ENCODE results near the gene ENDOV. TPM values are rescaled to one million over a fixed set of nuclear protein-coding genes. Genes with fewer than 3 reads are reported as not detected.

The ENDOV gene
- total RNA-seq, 1 experiment from 2014 or later: 14.1 TPM

DNA sequence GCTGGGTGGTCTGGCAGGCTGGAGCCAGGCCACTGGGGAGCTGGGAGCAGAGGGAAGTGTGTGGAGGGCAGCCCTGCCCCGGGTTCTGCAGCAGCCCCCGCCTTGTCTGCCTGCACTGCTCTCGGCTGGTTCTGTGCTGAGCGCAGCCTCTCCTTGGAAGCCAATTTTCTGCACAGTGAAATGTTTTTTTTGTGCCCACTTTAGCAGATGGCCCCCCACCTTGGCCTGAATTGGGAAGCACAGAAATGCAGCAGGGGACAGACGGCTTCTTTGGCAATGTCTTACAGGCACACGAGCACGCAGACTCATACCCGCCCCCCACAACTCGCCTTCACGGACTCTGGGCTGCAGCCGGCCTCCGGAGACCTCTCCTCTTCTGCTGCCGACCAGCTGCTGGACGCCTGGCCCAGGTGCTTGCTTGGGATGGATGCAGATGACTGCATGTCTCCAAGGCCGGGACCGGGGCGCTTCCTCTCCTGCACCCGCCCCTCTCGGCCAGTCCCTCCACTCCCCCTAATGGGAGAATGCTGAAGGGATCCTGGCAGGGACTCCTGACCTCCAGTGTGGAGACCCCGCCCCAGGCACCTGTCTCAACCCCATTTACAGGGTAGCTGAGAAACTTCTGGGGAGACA, 46.7 kb downstream of the ENDOV start:
- no TSS peak for BruUV-seq (replicated peaks)
- Histone ChIP-seq H3K27me3 (replicated peaks; ENCODE audit: insufficient read depth, low read depth, low read length, poor library complexity) (peaks cover 17% of the 10 kb centered on the region), H3K9me3 (ENCODE audit: low read depth, low read length, poor library complexity, severe bottlenecking) (no peaks in the 10 kb centered on the region), H3K4me1 (ENCODE audit: insufficient read depth, low read length, poor library complexity, severe bottlenecking) (no peaks in the 10 kb centered on the region), H3K27ac (ENCODE audit: low read depth, low read length, poor library complexity, severe bottlenecking) (no peak overlapping the region), H3K4me3 (ENCODE audit: low read depth, low read length, poor library complexity, severe bottlenecking) (no peak overlapping the region), H3K36me3 (ENCODE audit: insufficient read depth, low read length, poor library complexity, severe bottlenecking) (no peaks in the 10 kb centered on the region)
- ChIA-PET CTCF (no interaction called here), POLR2A (ENCODE audit: low non-redundant PET) (no interaction called here)
- TF ChIP-seq EZH2 (IDR thresholded peaks at IDR 0.05; ENCODE audit: borderline replicate concordance, low read depth, low read length, poor library complexity, severe bottlenecking): no peak
- TF ChIP-seq, protein P1, sequence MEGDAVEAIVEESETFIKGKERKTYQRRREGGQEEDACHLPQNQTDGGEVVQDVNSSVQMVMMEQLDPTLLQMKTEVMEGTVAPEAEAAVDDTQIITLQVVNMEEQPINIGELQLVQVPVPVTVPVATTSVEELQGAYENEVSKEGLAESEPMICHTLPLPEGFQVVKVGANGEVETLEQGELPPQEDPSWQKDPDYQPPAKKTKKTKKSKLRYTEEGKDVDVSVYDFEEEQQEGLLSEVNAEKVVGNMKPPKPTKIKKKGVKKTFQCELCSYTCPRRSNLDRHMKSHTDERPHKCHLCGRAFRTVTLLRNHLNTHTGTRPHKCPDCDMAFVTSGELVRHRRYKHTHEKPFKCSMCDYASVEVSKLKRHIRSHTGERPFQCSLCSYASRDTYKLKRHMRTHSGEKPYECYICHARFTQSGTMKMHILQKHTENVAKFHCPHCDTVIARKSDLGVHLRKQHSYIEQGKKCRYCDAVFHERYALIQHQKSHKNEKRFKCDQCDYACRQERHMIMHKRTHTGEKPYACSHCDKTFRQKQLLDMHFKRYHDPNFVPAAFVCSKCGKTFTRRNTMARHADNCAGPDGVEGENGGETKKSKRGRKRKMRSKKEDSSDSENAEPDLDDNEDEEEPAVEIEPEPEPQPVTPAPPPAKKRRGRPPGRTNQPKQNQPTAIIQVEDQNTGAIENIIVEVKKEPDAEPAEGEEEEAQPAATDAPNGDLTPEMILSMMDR (conservative IDR thresholded peaks at IDR 0.05; ENCODE audit: low read depth, low read length): no peak
- intact Hi-C loops (cut with micrococcal nuclease; ENCODE audit: unreplicated experiment): no loop called here
- DNase-seq (ENCODE audit: low spot score): no peak

DNA sequence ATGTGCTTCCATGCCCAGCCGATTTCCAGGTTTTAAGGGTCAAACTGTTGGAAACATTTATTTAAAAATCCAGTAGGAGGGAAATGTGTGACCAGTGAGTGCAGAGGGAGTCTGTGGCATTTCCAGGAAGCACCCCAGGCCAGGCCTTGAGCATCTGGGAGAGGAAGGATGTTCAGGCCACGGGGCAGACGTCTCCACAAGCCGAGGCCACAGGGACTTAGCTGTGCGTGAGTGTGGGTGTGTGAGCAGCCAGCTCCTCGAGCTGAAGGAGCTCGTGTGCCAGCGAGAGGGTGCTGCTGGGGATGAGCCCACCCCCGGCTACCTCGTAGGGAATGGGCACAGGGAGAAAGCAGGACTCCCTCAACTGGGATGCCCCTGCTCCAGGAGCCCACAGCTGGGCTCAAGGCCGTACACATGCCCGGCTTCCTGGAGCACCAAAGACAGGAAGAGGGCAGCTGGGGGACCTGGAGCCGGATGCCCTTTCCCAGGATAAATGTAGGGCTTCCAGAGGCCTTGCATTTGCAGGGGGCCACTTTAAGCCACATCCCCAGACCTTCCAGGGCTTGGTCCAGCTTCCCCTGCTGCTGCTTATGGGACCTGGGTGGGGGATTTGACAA, 48.9 kb downstream of the ENDOV start:
- no peaks in the 10 kb centered on the region for H3K4me1 ChIP-seq (ENCODE audit: insufficient read depth, low read length, poor library complexity, severe bottlenecking)
- H3K9me3 ChIP-seq (ENCODE audit: low read depth, low read length, poor library complexity, severe bottlenecking): no peaks in the 10 kb centered on the region
- peaks cover 40% of the 10 kb centered on the region for H3K27me3 ChIP-seq (replicated peaks; ENCODE audit: insufficient read depth, low read depth, low read length, poor library complexity)
- no peak for TF ChIP-seq EZH2 (IDR thresholded peaks at IDR 0.05; ENCODE audit: borderline replicate concordance, low read depth, low read length, poor library complexity, severe bottlenecking)
- TF ChIP-seq, protein P1 (conservative IDR thresholded peaks at IDR 0.05; ENCODE audit: low read depth, low read length): no peak
- no peak overlapping the region for H3K4me3 ChIP-seq (ENCODE audit: low read depth, low read length, poor library complexity, severe bottlenecking)
- intact Hi-C loops (cut with micrococcal nuclease; ENCODE audit: unreplicated experiment): no loop called here
- POLR2A ChIA-PET (ENCODE audit: low non-redundant PET): no interaction called here
- DNase-seq (ENCODE audit: low spot score): no peak
- no peak overlapping the region for H3K27ac ChIP-seq (ENCODE audit: low read depth, low read length, poor library complexity, severe bottlenecking)
- no TSS peak for BruUV-seq (replicated peaks)
- H3K36me3 ChIP-seq (ENCODE audit: insufficient read depth, low read length, poor library complexity, severe bottlenecking): no peaks in the 10 kb centered on the region
- CTCF ChIA-PET: no interaction called here

DNA sequence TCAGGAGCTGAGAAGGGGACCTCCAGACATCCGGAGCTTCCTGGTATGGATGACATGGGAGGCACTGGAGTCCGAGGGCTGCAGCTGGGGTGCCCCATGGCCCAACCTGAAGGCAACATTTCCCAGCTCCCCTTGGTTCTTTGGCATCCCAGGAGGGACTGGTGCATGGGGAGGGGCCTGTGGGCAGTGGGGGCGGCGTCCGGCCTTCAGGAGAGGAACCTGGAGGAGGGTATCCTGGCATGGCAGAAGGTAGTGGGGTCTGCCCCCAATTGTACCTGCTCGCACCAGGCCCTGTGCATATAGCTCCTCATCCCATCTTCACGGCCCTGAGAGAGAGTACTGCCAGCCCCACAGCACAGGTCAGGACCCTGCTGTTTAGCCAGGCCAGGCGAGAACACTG, 49.5 kb downstream of the ENDOV start:
- POLR2A ChIA-PET (ENCODE audit: low non-redundant PET): no interaction called here
- Histone ChIP-seq H3K4me1 (ENCODE audit: insufficient read depth, low read length, poor library complexity, severe bottlenecking) (no peaks in the 10 kb centered on the region), H3K36me3 (ENCODE audit: insufficient read depth, low read length, poor library complexity, severe bottlenecking) (no peaks in the 10 kb centered on the region), H3K4me3 (ENCODE audit: low read depth, low read length, poor library complexity, severe bottlenecking) (no peak overlapping the region), H3K27me3 (replicated peaks; ENCODE audit: insufficient read depth, low read depth, low read length, poor library complexity) (peaks cover 46% of the 10 kb centered on the region), H3K9me3 (ENCODE audit: low read depth, low read length, poor library complexity, severe bottlenecking) (no peaks in the 10 kb centered on the region), H3K27ac (ENCODE audit: low read depth, low read length, poor library complexity, severe bottlenecking) (no peak overlapping the region)
- DNase-seq (ENCODE audit: low spot score): no peak
- intact Hi-C loops (cut with micrococcal nuclease; ENCODE audit: unreplicated experiment): no loop called here
- no TSS peak for BruUV-seq (replicated peaks)
- CTCF ChIA-PET: no interaction called here
- TF ChIP-seq, protein P1 (conservative IDR thresholded peaks at IDR 0.05; ENCODE audit: low read depth, low read length): no peak
- no peak for TF ChIP-seq EZH2 (IDR thresholded peaks at IDR 0.05; ENCODE audit: borderline replicate concordance, low read depth, low read length, poor library complexity, severe bottlenecking)
